Tibial nerve (tissue), 4 donors: ENCODE measurements around the gene LGALS9. TPM values are rescaled to one million over a fixed set of nuclear protein-coding genes. Genes with fewer than 3 reads are reported as not detected.

Experiments
- DNase-seq, 2 donors: peaks; one replicate each; pipeline ENCODE4 v3.0.0-alpha.2; 2019; ENCODE audit warnings: low spot score in 2 of 2
- H3K27ac ChIP-seq, 4 donors: fragments of 200-600 bp; sonication (generic) in 3 of 4; one replicate each; pipeline ENCODE4 v1.5.1; 2017 to 2019; ENCODE audit warnings: mild to moderate bottlenecking in 1 of 4
- H3K27me3 ChIP-seq, 2 donors: fragments of 200-600 bp; sonication (generic) in 1 of 2; one replicate each; pipeline versions ENCODE4 v1.5.1 to v1.6.0; 2017 to 2019
- H3K36me3 ChIP-seq, 3 donors: fragments of 200-600 bp; sonication (generic); one replicate each; pipeline ENCODE4 v1.5.1; 2018 to 2019
- H3K4me1 ChIP-seq, 4 donors: fragments of 200-600 bp; sonication (generic) in 3 of 4; one replicate each; pipeline ENCODE4 v1.5.1; 2017 to 2019
- H3K4me3 ChIP-seq, 4 donors: fragments of 200-600 bp; sonication (generic) in 3 of 4; one replicate each; pipeline ENCODE4 v1.5.1; 2017 to 2019; ENCODE audit warnings: mild to moderate bottlenecking in 1 of 4, moderate library complexity in 1 of 4
- H3K9me3 ChIP-seq, 4 donors: fragments of 200-600 bp; sonication (generic) in 3 of 4; one replicate each; pipeline ENCODE4 v1.5.1; 2017 to 2019
- EP300 ChIP-seq, 2 donors: sonication (generic); formaldehyde crosslinking; IDR thresholded peaks; one replicate each; pipeline ENCODE4 v1.6.1; 2017; ENCODE audit warnings: antibody characterized with exemption in 2 of 2, mild to moderate bottlenecking in 1 of 2
- POLR2A ChIP-seq, 2 donors: fragments of 450-650 bp; IDR thresholded peaks; one replicate each; pipeline ENCODE4 v1.6.1; 2017; ENCODE audit warnings: antibody characterized with exemption in 2 of 2, mild to moderate bottlenecking in 2 of 2, moderate library complexity in 2 of 2
- WGBS, 2 donors: methylation state at CpG; one replicate each; pipeline ENCODE4 v1.1.5; 2018; 5-methylcytosine and 5-hydroxymethylcytosine counted together
- total RNA-seq, 4 donors: library from RNA; depleted of rRNA; stranded (reverse); fragments of >200 nt; gene quantifications; one replicate each; pipeline ENCODE4 v1.1.0, GENCODE V29; 2016
- TF ChIP-seq, protein P1 (sequence below), 5 experiments: fragments of 200-600 bp in 3 of 5; fragments of 450-650 bp in 2 of 5; sonication (generic) in 3 of 5; IDR thresholded peaks; one replicate each; pipeline ENCODE4 v1.5.1; 2016 to 2019; ENCODE audit warnings: antibody characterized with exemption in 5 of 5, mild to moderate bottlenecking in 3 of 5, moderate library complexity in 2 of 5

The LGALS9 gene
- 10 to 100 TPM; 11.9 to 73.5 (median 20.7) TPM for total RNA-seq

DNA sequence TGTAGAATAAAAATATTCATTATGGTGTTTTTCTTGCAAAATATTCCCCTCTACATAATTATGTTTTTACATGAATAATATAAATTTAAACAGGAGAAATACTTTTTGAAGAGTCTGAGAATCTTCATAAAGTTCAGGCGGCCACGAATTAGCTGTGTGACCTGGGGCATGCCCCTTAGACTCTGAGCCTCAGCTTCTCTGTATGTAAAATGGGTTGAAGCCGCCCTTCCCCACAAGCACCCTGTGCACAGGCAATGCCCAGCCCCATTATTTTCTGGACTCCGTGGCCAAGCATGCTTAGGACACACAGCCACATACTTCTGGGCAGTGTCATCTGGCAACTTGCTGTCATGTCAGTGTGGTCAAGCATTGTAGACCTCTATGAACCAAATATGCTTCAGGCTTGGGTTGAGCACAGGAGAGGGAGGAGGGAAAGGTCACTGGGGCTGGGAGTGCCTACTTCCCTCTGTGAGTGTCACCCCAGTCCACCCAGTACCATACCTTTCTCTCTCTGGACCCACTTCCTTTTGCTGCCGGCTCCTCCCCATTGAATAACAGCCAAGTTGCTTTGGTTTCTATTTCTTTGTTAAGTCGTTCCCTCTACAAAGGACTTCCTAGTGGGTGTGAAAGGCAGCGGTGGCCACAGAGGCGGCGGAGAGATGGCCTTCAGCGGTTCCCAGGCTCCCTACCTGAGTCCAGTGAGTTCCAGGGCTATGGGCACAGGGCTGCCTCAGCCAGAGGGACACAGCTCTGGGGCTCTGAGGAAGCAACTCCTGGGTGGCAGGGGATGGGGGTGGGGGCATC, at the start of gene LGALS9:
Gene LGALS9, plus strand, starts transcription at position 582 of the 804 bp plus-strand sequence. Its CDS starts 78 bp downstream, at position 660.
- TF ChIP-seq, protein P1, sequence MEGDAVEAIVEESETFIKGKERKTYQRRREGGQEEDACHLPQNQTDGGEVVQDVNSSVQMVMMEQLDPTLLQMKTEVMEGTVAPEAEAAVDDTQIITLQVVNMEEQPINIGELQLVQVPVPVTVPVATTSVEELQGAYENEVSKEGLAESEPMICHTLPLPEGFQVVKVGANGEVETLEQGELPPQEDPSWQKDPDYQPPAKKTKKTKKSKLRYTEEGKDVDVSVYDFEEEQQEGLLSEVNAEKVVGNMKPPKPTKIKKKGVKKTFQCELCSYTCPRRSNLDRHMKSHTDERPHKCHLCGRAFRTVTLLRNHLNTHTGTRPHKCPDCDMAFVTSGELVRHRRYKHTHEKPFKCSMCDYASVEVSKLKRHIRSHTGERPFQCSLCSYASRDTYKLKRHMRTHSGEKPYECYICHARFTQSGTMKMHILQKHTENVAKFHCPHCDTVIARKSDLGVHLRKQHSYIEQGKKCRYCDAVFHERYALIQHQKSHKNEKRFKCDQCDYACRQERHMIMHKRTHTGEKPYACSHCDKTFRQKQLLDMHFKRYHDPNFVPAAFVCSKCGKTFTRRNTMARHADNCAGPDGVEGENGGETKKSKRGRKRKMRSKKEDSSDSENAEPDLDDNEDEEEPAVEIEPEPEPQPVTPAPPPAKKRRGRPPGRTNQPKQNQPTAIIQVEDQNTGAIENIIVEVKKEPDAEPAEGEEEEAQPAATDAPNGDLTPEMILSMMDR (IDR thresholded peaks at IDR 0.05), result no peak
- TF ChIP-seq POLR2A (IDR thresholded peaks at IDR 0.05) (no peak), EP300 (IDR thresholded peaks at IDR 0.05) (no peak)
- H3K4me3 ChIP-seq, result peak within 1 kb of the TSS in 3 of 4 donors; percentile 23 to 45 (median 42)
- H3K27me3 ChIP-seq, result no peaks in the 10 kb centered on the region
- H3K9me3 ChIP-seq, result no peaks in the 10 kb centered on the region
- peaks cover 0 to 34% (median 24%) of the 10 kb centered on the region in 4 donors for H3K4me1 ChIP-seq
- WGBS, 2 donors, result 54 to 56% methylated on average over 10 of the region's 10 CpGs
- H3K27ac ChIP-seq, result peak within 1 kb of the TSS in 3 of 4 donors; percentile 64 to 69 (median 67)
- DNase-seq, result no peak
- H3K36me3 ChIP-seq, result peaks cover 0 to 16% (median 0%) of the 10 kb centered on the region in 3 donors

DNA sequence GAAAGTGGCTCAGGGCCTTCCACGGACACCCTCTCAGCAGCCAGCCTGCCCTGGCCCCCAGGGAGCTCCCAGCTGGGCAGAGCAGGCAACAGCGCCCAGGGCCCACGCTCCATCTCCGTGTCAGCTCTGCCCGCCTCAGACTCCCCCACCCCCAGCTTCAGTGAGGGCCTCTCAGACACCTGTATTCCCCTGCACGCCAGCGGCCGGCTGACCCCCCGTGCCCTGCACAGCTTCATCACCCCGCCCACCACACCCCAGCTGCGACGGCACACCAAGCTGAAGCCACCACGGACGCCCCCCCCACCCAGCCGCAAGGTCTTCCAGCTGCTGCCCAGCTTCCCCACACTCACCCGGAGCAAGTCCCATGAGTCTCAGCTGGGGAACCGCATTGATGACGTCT, 48.3 kb upstream of the LGALS9 start:
- no peaks in the 10 kb centered on the region for H3K9me3 ChIP-seq
- no peak for DNase-seq
- no peak overlapping the region for H3K27ac ChIP-seq
- peaks cover 0 to 25% (median 6%) of the 10 kb centered on the region in 4 donors for H3K4me1 ChIP-seq
- TF ChIP-seq POLR2A (IDR thresholded peaks at IDR 0.05) (no peak), EP300 (IDR thresholded peaks at IDR 0.05) (no peak)
- TF ChIP-seq, protein P1 (IDR thresholded peaks at IDR 0.05), result no peak
- 85 to 89% methylated on average over 14 to 16 of the region's 18 CpGs for WGBS, 2 donors
- no peaks in the 10 kb centered on the region for H3K27me3 ChIP-seq
- H3K4me3 ChIP-seq, result no peak overlapping the region
- H3K36me3 ChIP-seq, result peaks cover 0 to 48% (median 0%) of the 10 kb centered on the region in 3 donors

DNA sequence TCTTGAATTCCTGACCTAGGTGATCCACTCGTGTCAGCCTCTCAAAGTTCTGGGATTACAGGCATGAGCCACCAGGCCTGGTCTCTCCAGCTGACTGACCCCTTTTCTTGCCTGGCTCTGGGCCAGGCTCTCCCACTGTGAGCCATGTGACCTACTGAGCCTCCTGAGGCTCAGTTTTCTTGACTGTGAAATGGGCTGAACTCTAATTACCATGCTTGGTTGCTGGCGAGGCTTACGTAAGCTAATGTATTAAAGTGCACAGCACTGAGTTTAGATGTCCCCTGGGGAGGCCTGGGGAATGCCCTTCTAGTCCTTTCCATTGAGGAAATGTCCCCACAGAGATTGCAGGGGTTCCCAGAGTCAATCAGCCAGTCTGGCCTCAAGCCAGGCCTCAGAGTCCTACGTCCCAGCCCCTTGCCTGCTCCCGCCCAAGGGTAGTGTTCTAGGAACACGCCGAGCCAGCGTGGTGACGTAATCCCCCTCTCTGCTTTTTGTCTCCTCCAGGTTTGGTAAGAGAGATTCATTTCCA, 45.8 kb upstream of the LGALS9 start:
- Histone ChIP-seq H3K27ac (no peak overlapping the region), H3K4me3 (no peak overlapping the region), H3K27me3 (no peaks in the 10 kb centered on the region), H3K4me1 (peaks cover 0 to 11% (median 0%) of the 10 kb centered on the region in 4 donors), H3K36me3 (peaks cover 0 to 66% (median 0%) of the 10 kb centered on the region in 3 donors), H3K9me3 (no peaks in the 10 kb centered on the region)
- TF ChIP-seq, protein P1 (IDR thresholded peaks at IDR 0.05), result no peak
- TF ChIP-seq POLR2A (IDR thresholded peaks at IDR 0.05), result no peak
- no peak for TF ChIP-seq EP300 (IDR thresholded peaks at IDR 0.05)
- WGBS, 2 donors, result 85 to 87% methylated on average over 9 of the region's 9 CpGs
- no peak for DNase-seq

DNA sequence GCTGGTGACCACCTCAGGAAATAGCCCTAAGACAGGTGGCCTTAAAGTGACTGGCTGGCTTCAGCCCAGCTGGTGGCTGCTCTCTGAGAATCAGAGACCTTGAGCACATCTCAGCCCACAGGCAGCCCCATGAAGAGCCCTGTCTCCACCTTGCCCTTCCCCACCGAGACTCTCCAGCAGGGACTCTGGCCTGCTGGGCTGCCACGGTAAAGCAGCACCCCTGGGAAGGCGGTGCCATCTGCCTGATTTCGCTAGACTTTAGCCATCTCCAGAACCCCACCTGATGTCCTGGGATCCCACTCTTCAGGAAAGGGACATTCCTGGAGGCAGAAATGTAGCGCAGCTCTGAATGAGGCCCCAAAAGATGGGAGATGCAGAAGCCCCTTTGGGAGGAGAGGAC, 45.2 kb upstream of the LGALS9 start:
- TF ChIP-seq, protein P1 (IDR thresholded peaks at IDR 0.05), result no peak
- TF ChIP-seq EP300 (IDR thresholded peaks at IDR 0.05) (no peak), POLR2A (IDR thresholded peaks at IDR 0.05) (no peak)
- Histone ChIP-seq H3K36me3 (peaks cover 0 to 70% (median 0%) of the 10 kb centered on the region in 3 donors), H3K27me3 (no peaks in the 10 kb centered on the region), H3K4me3 (no peak overlapping the region), H3K9me3 (no peaks in the 10 kb centered on the region), H3K27ac (no peak overlapping the region), H3K4me1 (peaks cover 0 to 11% (median 0%) of the 10 kb centered on the region in 4 donors)
- DNase-seq, result no peak
- WGBS, 2 donors, result 93% methylated on average over 4 to 5 of the region's 5 CpGs

DNA sequence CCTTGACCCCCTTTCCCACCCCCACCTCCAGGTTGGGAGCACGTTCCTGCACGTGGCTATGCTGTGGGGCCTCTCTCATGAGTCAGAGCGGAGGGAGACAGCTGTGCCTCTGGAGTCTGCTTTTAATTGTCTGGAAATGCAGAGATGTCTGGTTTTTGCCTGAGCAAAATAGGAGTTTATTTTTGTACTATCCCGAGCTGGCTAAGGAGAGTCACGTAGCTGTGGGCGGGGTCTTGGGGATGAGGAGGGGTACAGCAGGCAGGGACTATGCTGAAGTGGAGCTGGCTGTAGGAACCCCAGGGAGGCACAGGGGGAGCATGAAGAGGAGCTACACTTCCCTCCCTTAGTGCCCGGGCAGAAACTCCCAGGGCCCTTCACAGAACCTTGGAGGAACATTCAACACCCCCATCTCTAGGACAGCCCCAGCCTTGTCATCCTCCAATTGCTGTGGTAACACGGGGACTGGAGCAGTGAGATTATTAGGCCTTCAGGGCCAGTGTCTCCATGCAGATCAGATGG, 44.7 kb upstream of the LGALS9 start:
- no peak for TF ChIP-seq EP300 (IDR thresholded peaks at IDR 0.05)
- TF ChIP-seq POLR2A (IDR thresholded peaks at IDR 0.05), result no peak
- TF ChIP-seq, protein P1 (IDR thresholded peaks at IDR 0.05), result no peak
- no peaks in the 10 kb centered on the region for H3K27me3 ChIP-seq
- H3K9me3 ChIP-seq, result no peaks in the 10 kb centered on the region
- no peak overlapping the region for H3K27ac ChIP-seq
- no peak for DNase-seq
- no peak overlapping the region for H3K4me3 ChIP-seq
- WGBS, 2 donors, result 70 to 83% methylated on average over 8 of the region's 8 CpGs
- H3K4me1 ChIP-seq, result peaks cover 0 to 11% (median 0%) of the 10 kb centered on the region in 4 donors
- H3K36me3 ChIP-seq, result peaks cover 0 to 75% (median 0%) of the 10 kb centered on the region in 3 donors
